Ishikawa (cell line): Measurements from ENCODE around the gene FOXO6.

ENCODE experiments used
- CEBPB ChIP-seq: IDR thresholded peaks from 2 replicates; pipeline ENCODE4 v1.6.1; 2012
- CREB1 ChIP-seq: IDR thresholded peaks from 2 replicates; pipeline ENCODE4 v1.6.1; 2012; ENCODE audit warnings: low read depth
- EGR1 ChIP-seq: IDR thresholded peaks from 2 replicates; pipeline ENCODE4 v1.6.1; 2012
- EP300 ChIP-seq: IDR thresholded peaks from 2 replicates; pipeline ENCODE4 v1.6.1; 2012; ENCODE audit warnings: borderline replicate concordance
- FOXM1 ChIP-seq: IDR thresholded peaks from 2 replicates; pipeline ENCODE4 v1.6.1; 2012; ENCODE audit warnings: low read depth, borderline replicate concordance
- NFIC ChIP-seq: IDR thresholded peaks from 2 replicates; pipeline ENCODE4 v1.6.1; 2012
- RAD21 ChIP-seq: IDR thresholded peaks from 2 replicates; pipeline ENCODE4 v1.6.1; 2012; ENCODE audit warnings: low read depth
- REST ChIP-seq: IDR thresholded peaks from 2 replicates; pipeline ENCODE4 v1.6.1; 2012; ENCODE audit warnings: low read depth, mild to moderate bottlenecking
- TAF1 ChIP-seq: IDR thresholded peaks from 2 replicates; pipeline ENCODE4 v1.6.1; 2012; ENCODE audit warnings: low read depth, mild to moderate bottlenecking
- TCF12 ChIP-seq: IDR thresholded peaks from 2 replicates; pipeline ENCODE4 v1.6.1; 2012; ENCODE audit warnings: low read depth
- TEAD4 ChIP-seq: IDR thresholded peaks from 2 replicates; pipeline ENCODE4 v1.6.1; 2012
- YY1 ChIP-seq: IDR thresholded peaks from 2 replicates; pipeline ENCODE4 v1.6.1; 2012; ENCODE audit warnings: low read depth
- ZBTB7A ChIP-seq: IDR thresholded peaks from 2 replicates; pipeline ENCODE4 v1.6.1; 2012; ENCODE audit warnings: low read depth
- TF ChIP-seq, protein P1 (sequence below): IDR thresholded peaks from 2 replicates; pipeline ENCODE4 v1.6.1; 2012
- TF ChIP-seq, protein P2 (sequence below): IDR thresholded peaks from 2 replicates; pipeline ENCODE4 v1.6.1; 2012

The FOXO6 gene

DNA sequence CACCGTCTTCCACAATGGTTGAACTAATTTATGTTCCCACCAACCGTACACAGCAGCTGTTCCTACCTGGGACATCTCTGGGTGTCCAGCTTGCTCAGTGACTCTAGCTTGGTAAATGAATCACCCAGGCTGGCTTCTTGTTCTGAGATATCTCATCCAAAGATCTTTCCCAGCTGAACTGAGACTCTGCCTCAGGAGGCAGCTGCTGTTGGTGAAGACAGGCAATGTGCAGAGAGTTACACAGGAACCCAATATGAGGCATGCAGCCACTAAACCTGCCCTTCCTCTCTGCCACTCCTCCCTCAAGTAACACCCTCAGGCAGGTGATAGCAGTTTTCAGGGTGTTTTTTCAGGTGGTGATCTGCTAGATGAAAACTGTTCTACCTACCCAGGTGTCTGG is 14.0 kb upstream of the FOXO6 start:
- TF ChIP-seq TEAD4, result no peak
- no peak for TF ChIP-seq CEBPB
- no peak for TF ChIP-seq CREB1
- no peak for TF ChIP-seq NFIC
- TF ChIP-seq FOXM1, result no peak
- TF ChIP-seq RAD21, result no peak
- no peak for TF ChIP-seq ZBTB7A
- TF ChIP-seq YY1, result no peak
- TF ChIP-seq EGR1, result no peak
- no peak for TF ChIP-seq TCF12
- TF ChIP-seq EP300, result no peak
- TF ChIP-seq, protein P1, sequence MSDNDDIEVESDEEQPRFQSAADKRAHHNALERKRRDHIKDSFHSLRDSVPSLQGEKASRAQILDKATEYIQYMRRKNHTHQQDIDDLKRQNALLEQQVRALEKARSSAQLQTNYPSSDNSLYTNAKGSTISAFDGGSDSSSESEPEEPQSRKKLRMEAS, result no peak
- TF ChIP-seq TAF1, result no peak
- no peak for TF ChIP-seq REST
- TF ChIP-seq, protein P2, sequence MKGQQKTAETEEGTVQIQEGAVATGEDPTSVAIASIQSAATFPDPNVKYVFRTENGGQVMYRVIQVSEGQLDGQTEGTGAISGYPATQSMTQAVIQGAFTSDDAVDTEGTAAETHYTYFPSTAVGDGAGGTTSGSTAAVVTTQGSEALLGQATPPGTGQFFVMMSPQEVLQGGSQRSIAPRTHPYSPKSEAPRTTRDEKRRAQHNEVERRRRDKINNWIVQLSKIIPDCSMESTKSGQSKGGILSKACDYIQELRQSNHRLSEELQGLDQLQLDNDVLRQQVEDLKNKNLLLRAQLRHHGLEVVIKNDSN, result no peak

- TF ChIP-seq TEAD4 (no peak), RAD21 (no peak), TAF1 (no peak), CEBPB (no peak), EGR1 (no peak), TCF12 (no peak), FOXM1 (no peak), EP300 (no peak), NFIC (no peak), YY1 (no peak), CREB1 (no peak), ZBTB7A (no peak)
- TF ChIP-seq, protein P1, result no peak
- TF ChIP-seq, protein P2, result no peak
These were observed 12.8 kb upstream of the FOXO6 start for GRCh38 chr1:41348394-41348793.

- no peak for TF ChIP-seq ZBTB7A
- TF ChIP-seq NFIC, result no peak
- no peak for TF ChIP-seq TCF12
- no peak for TF ChIP-seq FOXM1
These were observed 11.7 kb upstream of the FOXO6 start for GRCh38 chr1:41349361-41350054.

- TF ChIP-seq NFIC (no peak), EGR1 (no peak), RAD21 (no peak), REST (no peak), CREB1 (no peak), ZBTB7A (no peak), TCF12 (no peak), CEBPB (no peak), FOXM1 (no peak), YY1 (no peak), TAF1 (no peak)
- TF ChIP-seq, protein P1, result no peak
- TF ChIP-seq, protein P2, result no peak
These were observed 11.2 kb upstream of the FOXO6 start for GRCh38 chr1:41350055-41350378.

- no peak for TF ChIP-seq CREB1
These were observed 9.7 kb upstream of the FOXO6 start for GRCh38 chr1:41351262-41352151.
